Stomach (tissue), 4 donors: ENCODE results near the gene WWC2.

Experiments used
- EP300 ChIP-seq: sonication (generic); formaldehyde crosslinking; IDR thresholded peaks from one replicate; pipeline ENCODE4 v1.6.1; 2017; ENCODE audit warnings: antibody characterized with exemption
- POLR2A ChIP-seq, 4 donors: fragments of 450-650 bp; IDR thresholded peaks; one replicate each; pipeline ENCODE4 v1.6.1; 2016; ENCODE audit warnings: antibody characterized with exemption in 4 of 4, control low read depth in 2 of 4, mild to moderate bottlenecking in 1 of 4, moderate library complexity in 1 of 4
- TF ChIP-seq, protein P1 (sequence below), 7 experiments: fragments of 450-650 bp in 4 of 7; fragments of 200-600 bp in 3 of 7; sonication (generic) in 3 of 7; IDR thresholded peaks; one replicate each; pipeline ENCODE4 v1.5.1; 2016 to 2019; ENCODE audit warnings: antibody characterized with exemption in 7 of 7, control low read depth in 2 of 7, mild to moderate bottlenecking in 1 of 7

DNA sequence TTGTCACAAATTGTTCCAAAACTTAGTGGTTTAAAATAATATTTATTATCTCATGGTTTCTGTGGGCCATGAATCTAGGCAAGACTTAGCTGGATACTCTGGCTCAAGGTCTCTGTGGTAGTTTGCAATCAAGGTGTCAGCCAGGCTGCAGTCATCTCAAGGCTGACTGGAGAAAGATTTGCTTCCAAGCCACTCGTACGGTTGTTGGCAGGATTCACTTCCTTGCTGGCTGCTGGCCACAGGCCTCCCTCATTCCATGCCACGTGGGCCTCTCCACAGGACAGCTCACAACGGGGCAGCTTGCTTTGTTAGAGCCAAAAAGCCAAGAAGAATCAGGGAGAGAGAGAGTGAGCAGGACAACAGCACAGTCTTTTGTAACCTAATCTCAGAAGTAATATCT lies 101.4 kb downstream of the WWC2 start:
- TF ChIP-seq, protein P1, sequence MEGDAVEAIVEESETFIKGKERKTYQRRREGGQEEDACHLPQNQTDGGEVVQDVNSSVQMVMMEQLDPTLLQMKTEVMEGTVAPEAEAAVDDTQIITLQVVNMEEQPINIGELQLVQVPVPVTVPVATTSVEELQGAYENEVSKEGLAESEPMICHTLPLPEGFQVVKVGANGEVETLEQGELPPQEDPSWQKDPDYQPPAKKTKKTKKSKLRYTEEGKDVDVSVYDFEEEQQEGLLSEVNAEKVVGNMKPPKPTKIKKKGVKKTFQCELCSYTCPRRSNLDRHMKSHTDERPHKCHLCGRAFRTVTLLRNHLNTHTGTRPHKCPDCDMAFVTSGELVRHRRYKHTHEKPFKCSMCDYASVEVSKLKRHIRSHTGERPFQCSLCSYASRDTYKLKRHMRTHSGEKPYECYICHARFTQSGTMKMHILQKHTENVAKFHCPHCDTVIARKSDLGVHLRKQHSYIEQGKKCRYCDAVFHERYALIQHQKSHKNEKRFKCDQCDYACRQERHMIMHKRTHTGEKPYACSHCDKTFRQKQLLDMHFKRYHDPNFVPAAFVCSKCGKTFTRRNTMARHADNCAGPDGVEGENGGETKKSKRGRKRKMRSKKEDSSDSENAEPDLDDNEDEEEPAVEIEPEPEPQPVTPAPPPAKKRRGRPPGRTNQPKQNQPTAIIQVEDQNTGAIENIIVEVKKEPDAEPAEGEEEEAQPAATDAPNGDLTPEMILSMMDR (IDR thresholded peaks at IDR 0.05) = no peak
- no peak for TF ChIP-seq EP300
- TF ChIP-seq POLR2A (IDR thresholded peaks at IDR 0.05) = no peak
